HG02588 (cell line): Measurements from ENCODE around the gene HACD2.
"Not testable (repeated sequence)": the region's sequence is repeated elsewhere in the genome, so short reads cannot be mapped to it uniquely, and the experiment has no call there.

ENCODE experiments used
- ATAC-seq: cut with Tn5 transposase; IDR thresholded peaks from one replicate; pipeline ENCODE4 v1.9.1; 2021; ENCODE audit warnings: mild to moderate bottlenecking, moderate library complexity; ENCODE audit not compliant: unreplicated experiment

The HACD2 gene

GRCh38 chr3:123613543-123613942 is 28.7 kb upstream of the HACD2 start:
- ATAC-seq, result no peak

GRCh38 chr3:123611674-123612073 is 26.8 kb upstream of the HACD2 start:
- not testable (repeated sequence) for ATAC-seq

GRCh38 chr3:123611082-123611481 is 26.2 kb upstream of the HACD2 start:
- ATAC-seq, result no peak

- ATAC-seq, result peak; percentile 62
These were observed 25.5 kb upstream of the HACD2 start for GRCh38 chr3:123610331-123610730.

GRCh38 chr3:123609063-123609462 is 24.2 kb upstream of the HACD2 start:
- no peak for ATAC-seq

GRCh38 chr3:123608263-123608937 is 23.5 kb upstream of the HACD2 start:
- ATAC-seq, result no peak

GRCh38 chr3:123606527-123606926 is 21.7 kb upstream of the HACD2 start:
- no peak for ATAC-seq

- peak; percentile 73 for ATAC-seq
These were observed 21.0 kb upstream of the HACD2 start for GRCh38 chr3:123605789-123606234.

- ATAC-seq, result not testable (repeated sequence)
These were observed 18.3 kb upstream of the HACD2 start for GRCh38 chr3:123603153-123603552.

- no peak for ATAC-seq
These were observed 17.5 kb upstream of the HACD2 start for GRCh38 chr3:123602325-123602724.

- not testable (repeated sequence) for ATAC-seq
These were observed 16.0 kb upstream of the HACD2 start for GRCh38 chr3:123600863-123601262.

GRCh38 chr3:123597561-123597960 is 12.7 kb upstream of the HACD2 start:
- ATAC-seq, result no peak

GRCh38 chr3:123595396-123596180 is 10.7 kb upstream of the HACD2 start:
- ATAC-seq, result no peak

- no peak for ATAC-seq
These were observed 8.5 kb upstream of the HACD2 start for GRCh38 chr3:123593381-123593780.

- no peak for ATAC-seq
These were observed 6.0 kb upstream of the HACD2 start for GRCh38 chr3:123590685-123591450.

GRCh38 chr3:123587401-123587800 is 2.5 kb upstream of the HACD2 start:
- no peak for ATAC-seq

GRCh38 chr3:123586968-123587367 is 2.1 kb upstream of the HACD2 start:
- ATAC-seq, result no peak

GRCh38 chr3:123586131-123586530 is 1.3 kb upstream of the HACD2 start:
- no peak for ATAC-seq

GRCh38 chr3:123584284-123584987 is 417 bp downstream of the HACD2 start:
- peak; percentile 37 for ATAC-seq

GRCh38 chr3:123583561-123583960 is 1.3 kb downstream of the HACD2 start:
- ATAC-seq, result no peak

- no peak for ATAC-seq
These were observed 2.5 kb downstream of the HACD2 start for GRCh38 chr3:123582315-123582714.
